ENCODE results near the gene MPC1. TPM values are rescaled to one million over a fixed set of nuclear protein-coding genes. Genes with fewer than 3 reads are reported as not detected.

Gene MPC1
- total and polyA plus RNA-seq, 2 donors (not counting 3 experiments of a cell fraction or from before 2014, with no cell fraction given) = 15.5 to 17.5 TPM

GRCh38 chr6:166336847-166337246 is 45.9 kb downstream of the MPC1 start:
- Histone ChIP-seq H3K4me1 (ENCODE audit: control insufficient read depth, extremely low read depth, insufficient read depth, low read length) (peaks cover 6% of the 10 kb centered on the region), H3K9me1 (replicated peaks; ENCODE audit: control insufficient read depth, extremely low read depth, insufficient read depth, low read length) (no peaks in the 10 kb centered on the region), H3K79me2 (ENCODE audit: control insufficient read depth, insufficient read depth, low read length) (peaks cover 52% of the 10 kb centered on the region), H3K4me3 (replicated peaks in 1 of 3; ENCODE audit: insufficient read depth in 1 of 3, low read depth in 1 of 3, low read length in 3 of 3) (no peak overlapping the region), H3K27me3 (ENCODE audit: control insufficient read depth in 2 of 2, insufficient read depth in 2 of 2, low read length in 2 of 2) (no peaks in the 10 kb centered on the region), H3K27ac (ENCODE audit: insufficient read depth, low read depth, low read length) (no peak overlapping the region), H3K9ac (replicated peaks; ENCODE audit: extremely low read depth, insufficient read depth, low read length) (no peak overlapping the region), H2AFZ (ENCODE audit: low read depth, low read length) (no peak overlapping the region), H3K4me2 (ENCODE audit: insufficient read depth, low read length) (no peak overlapping the region), H3K36me3 (ENCODE audit: control insufficient read depth in 2 of 2, extremely low read depth in 1 of 2, insufficient read depth in 2 of 2, low read length in 2 of 2) (no peaks in the 10 kb centered on the region), H4K20me1 (replicated peaks; ENCODE audit: control insufficient read depth, extremely low read depth, insufficient read depth, low read length) (no peaks in the 10 kb centered on the region), H3K9me3 (replicated peaks; ENCODE audit: control insufficient read depth, insufficient read depth, low read length) (no peaks in the 10 kb centered on the region)
- intact Hi-C loops (cut with micrococcal nuclease) (no loop called here), dilution Hi-C loops (cut with MboI; ENCODE audit: extremely low pct_ligation_motif_present, low sequenced_read_pairs) (no loop called here)
- CTCF ChIA-PET = interaction anchor here (1.6 kb wide), 1 partner anchor 24 kb away, joined by 5 read pairs; no protein-coding TSS in a partner anchor
- DNase-seq (ENCODE audit: low read depth, low spot score) (no peak), FAIRE-seq (no peak)
- BruUV-seq (replicated peaks) = no TSS peak
- POLR2A ChIA-PET = no interaction called here
- no peak for TF ChIP-seq MYC (IDR thresholded peaks at IDR 0.05; ENCODE audit: low read depth, low read length)
- no peak for TF ChIP-seq CTCF (IDR thresholded peaks at IDR 0.05; ENCODE audit: extremely low read depth in 1 of 2, insufficient read depth in 1 of 2, low read depth in 1 of 2, low read length in 2 of 2)
- TF ChIP-seq FOS (IDR thresholded peaks at IDR 0.05; ENCODE audit: borderline replicate concordance, insufficient read depth, low read length) = no peak
- no peak for TF ChIP-seq MAX (IDR thresholded peaks at IDR 0.05; ENCODE audit: insufficient read depth, insufficient read length)
- no peak for TF ChIP-seq JUN (IDR thresholded peaks at IDR 0.05; ENCODE audit: borderline replicate concordance, insufficient read depth, insufficient read length, low read depth)
- TF ChIP-seq POLR2AphosphoS5 (IDR thresholded peaks at IDR 0.05; ENCODE audit: insufficient read depth, low read depth, low read length) = no peak
- TF ChIP-seq EZH2 (IDR thresholded peaks at IDR 0.05; ENCODE audit: borderline replicate concordance, low read depth, low read length, severe bottlenecking) = no peak
- no peak for TF ChIP-seq POLR2A (IDR thresholded peaks at IDR 0.05; ENCODE audit: low read depth, low read length)
- TF ChIP-seq GATA2 (IDR thresholded peaks at IDR 0.05; ENCODE audit: insufficient read depth, insufficient read length, low read depth, low read length) = no peak
